Vagina (tissue), 2 donors: ENCODE data around the gene ZNRF2.

Source experiments
- CTCF ChIP-seq, 3 experiments: fragments of 450-650 bp in 2 of 3; fragments of 200-600 bp in 1 of 3; sonication (generic) in 1 of 3; IDR thresholded peaks; one replicate each; pipeline ENCODE4 v1.5.1; 2017 to 2019; ENCODE audit warnings: antibody characterized with exemption in 3 of 3, mild to moderate bottlenecking in 2 of 3, moderate library complexity in 2 of 3
- POLR2A ChIP-seq, 2 donors: fragments of 450-650 bp; IDR thresholded peaks; one replicate each; pipeline ENCODE4 v1.6.1; 2017; ENCODE audit warnings: antibody characterized with exemption in 2 of 2, mild to moderate bottlenecking in 2 of 2, moderate library complexity in 2 of 2
- POLR2AphosphoS5 ChIP-seq, 2 donors: sonication (generic); formaldehyde crosslinking; IDR thresholded peaks; one replicate each; pipeline ENCODE4 v1.9.0; 2017; ENCODE audit warnings: antibody characterized with exemption in 2 of 2, mild to moderate bottlenecking in 2 of 2, low read depth in 1 of 2; ENCODE audit not compliant: insufficient read depth in 1 of 2

DNA sequence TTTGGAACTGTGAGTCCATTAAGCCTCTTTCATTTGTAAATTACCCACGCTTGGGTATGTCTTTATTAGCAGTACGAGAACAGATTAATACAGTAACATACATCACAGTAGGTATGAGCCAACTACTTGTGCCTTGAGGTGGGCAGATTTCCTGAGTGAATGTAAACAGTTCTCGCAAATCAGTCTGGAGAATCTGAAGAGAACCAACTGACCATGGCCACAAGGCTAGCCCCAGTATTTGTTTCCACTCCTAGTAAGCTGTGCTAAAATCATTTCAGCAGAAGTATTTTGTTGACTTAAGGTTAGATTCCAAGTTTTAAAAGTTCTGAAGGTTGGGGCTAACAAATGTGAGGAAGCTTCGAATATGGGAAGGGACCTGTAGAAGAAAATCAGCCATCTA, 111.3 kb downstream of the ZNRF2 start:
- TF ChIP-seq CTCF (IDR thresholded peaks at IDR 0.05) (no peak), POLR2AphosphoS5 (IDR thresholded peaks at IDR 0.05; ENCODE audit: insufficient read depth in 1 of 2, low read depth in 1 of 2) (no peak), POLR2A (IDR thresholded peaks at IDR 0.05) (no peak)
